Ishikawa (cell line): ENCODE results near the gene AKR1C8.

Experiments
- EGR1 ChIP-seq: IDR thresholded peaks from 2 replicates; pipeline ENCODE4 v1.6.1; 2012
- FOXM1 ChIP-seq: IDR thresholded peaks from 2 replicates; pipeline ENCODE4 v1.6.1; 2012; ENCODE audit warnings: low read depth, borderline replicate concordance
- MAX ChIP-seq: IDR thresholded peaks from 2 replicates; pipeline ENCODE4 v1.6.1; 2012

DNA sequence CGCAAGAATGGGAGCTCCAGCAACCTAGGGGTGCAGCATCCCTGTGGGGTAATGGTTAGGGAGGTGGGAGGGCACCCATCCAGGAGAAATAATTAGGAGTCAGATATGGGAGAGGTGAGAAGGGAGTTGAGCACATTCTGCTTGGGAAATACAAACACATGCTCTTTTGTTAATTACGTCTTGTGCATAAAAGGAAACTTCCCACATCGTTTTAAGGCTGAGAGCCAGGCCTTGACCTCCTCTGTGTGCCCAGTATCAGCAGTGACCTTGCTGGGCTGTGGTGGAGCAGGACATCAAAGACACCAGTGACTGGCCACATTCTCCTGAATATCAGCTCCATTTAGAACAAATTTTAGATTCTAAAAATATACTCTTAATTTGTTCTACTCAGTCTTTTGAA lies 34.3 kb upstream of the AKR1C8 start:
- TF ChIP-seq EGR1 (no peak), FOXM1 (no peak), MAX (no peak)
